ENCODE data around the gene SIRT7.

SIRT7 gene

DNA sequence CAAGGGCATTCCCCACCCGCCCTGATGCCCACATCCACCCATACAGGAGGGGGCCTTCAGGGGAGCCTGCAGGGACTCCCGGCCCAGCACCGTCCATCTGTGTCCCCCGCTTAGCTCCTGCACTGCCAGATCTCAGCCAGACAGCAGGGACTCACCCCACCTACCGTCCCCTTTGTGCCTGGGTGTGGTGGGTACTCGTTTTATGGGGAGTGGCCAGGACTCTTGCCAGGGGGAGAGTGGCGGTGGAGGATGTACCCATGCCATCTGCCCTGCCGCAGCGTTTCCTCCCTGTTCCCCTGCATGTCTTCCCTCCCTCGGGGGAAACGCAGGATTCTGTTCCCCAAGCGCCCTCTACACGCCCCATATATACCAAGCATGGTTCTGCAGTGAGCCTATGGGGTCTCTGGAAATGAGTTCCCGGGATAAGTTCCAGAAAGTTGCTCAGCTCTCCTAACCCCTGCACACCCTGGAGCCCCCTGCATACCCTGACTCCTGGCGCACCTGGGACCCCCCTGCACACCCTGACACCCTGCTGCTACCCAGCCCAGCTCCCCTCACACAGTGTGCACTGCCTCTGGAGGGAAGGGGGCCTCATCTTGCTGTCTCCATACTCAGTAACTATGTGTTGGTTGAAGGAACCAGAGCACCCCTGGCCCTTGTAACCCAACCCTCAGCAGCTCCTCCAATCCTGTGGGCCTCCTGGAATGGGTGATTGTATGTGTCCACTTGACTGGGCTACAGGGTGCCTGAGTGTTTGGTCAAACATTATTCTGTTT, 13.8 kb upstream of the SIRT7 start:
- DNase-seq: peak; percentile 88

DNA sequence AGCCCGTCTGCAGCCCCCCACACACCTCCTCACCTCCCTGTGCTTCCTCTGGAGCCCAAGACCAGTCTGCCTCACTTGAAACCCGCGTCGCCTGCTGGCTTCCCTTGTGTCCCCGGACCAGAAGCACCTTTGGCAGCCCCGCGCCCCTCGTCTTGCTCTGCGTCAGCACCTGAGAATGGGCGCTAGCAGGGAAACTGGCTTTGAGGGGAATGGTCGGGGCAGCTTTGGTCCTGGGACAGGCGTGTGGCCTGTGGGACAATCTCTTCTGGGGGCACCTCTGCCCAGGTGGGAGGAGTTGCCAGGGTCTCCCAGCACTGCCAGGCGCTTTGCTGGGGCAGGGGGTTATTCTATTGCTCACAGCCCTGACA, 13.2 kb upstream of the SIRT7 start:
- no peak for DNase-seq

DNA sequence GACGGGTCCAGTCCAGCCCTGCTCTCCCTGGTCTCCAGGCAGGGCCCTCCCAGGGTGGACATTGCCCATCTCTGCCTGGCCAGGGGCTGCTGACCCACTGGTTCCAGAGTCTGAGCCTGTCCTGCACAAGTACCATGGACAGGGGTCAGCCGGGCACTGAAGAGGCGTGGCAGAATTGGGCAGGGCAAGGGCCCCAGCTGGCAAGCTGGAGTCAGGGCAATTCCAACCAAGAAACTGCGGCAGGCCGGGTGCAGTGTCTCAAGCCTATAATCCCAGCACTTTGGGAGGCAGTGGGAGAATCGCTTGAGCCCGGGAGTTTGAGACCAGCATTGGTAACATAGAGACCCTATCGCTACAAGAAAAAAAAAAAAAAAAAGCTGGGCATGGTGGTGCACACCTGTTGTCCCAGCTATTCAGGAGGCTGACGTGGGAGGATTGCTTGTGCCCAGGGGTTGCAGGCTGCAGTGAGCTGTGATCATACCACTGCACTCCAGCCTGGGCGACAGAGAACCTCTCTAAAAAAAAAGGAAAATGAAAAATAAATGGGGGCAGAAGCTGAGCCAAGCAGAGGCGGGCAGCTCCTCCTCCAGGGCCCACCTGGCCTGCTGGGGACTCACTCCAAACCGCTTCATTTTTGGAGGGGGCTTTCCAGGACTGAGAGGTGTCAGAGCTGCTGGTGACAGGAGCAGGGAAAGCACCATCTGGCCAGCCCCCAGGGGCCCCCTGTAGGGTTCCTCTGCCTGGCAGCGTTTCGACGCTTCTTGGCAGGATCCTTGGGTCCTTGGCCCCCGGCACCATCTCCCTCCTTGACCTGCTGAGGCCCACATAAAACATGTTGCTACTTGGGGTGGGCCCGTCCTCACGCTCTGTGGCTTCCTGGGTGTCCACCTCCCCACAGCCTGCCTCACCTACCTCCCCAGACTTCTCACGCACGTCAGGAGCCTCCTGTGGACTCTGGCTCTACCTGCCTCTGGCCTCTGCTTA, 12.5 kb upstream of the SIRT7 start:
- no peak for DNase-seq

DNA sequence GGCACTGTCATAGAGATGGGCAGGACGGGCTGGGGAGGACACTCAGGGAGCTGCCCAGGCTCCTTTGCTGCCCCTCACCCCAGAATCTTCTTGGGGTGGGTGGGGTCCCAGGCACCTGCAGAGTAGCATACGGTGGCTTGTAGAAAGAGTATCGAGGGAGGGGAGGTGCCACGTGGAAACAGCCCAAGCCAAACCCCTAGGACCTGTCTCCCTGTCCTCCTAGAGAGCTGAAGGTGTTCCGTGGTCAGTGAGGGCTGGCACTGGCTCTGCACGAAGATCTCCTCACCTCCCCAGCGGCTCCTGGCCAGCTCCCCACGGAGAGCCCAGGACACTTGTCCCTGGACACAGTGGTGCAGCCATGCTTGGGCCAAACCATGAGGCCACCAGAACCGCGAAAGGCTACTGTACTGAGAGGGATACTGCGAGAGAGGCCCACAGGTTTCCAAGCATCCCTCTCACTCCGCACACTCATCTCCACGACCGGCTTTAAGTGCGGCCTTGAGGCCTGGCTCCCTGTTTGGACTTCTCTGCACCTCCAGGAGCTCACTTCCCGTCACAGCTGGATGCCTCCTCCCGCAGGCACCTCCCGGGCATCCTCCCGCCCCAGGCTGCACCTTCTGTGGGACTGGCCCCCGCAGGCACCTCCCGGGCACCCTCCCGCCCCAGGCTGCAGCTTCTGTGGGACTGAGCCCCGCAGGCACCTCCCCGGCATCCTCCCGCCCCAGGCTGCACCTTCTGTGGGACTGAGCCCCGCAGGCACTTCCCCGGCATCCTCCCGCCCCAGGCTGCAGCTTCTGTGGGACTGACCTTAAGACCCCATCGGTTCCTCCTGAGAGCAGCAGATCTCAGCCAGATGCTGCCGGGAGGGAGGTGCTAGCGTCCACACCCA, 11.5 kb upstream of the SIRT7 start:
- no peak for DNase-seq

DNA sequence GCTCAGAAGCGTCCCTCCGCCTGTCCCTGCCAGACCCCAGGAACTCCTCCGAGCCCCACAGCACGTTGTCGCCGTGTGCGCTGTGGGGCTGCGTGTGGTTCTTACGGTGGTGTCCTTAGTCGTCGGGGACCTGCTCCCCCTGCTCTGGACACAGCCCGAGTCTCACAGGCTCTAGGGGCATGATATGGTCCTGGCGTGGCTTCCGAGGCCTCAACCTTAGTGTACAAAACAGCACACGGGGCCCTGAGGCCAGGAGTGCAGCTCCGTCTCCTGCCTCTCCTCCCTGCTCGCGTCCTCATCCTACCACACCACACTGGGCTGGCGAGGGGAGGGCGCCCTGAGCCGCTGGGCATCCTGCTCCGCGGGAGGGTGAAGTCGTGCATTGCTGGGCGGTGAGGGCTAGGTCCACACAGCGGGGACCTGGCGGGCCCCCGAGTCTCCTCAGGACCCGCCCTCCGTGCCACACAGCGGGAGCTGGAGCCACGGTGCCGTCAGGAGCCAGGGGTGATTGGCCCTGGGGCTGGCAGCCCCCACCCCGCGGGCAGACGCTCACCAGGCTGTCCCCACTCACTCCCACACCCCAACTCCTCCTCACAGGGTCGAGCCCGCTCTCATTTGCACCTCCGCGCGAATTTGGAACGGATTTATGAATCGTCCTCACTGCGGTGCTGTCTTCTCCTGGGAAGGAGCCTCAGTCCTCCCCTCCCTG, 10.7 kb upstream of the SIRT7 start:
- peak; percentile 38 for DNase-seq

DNA sequence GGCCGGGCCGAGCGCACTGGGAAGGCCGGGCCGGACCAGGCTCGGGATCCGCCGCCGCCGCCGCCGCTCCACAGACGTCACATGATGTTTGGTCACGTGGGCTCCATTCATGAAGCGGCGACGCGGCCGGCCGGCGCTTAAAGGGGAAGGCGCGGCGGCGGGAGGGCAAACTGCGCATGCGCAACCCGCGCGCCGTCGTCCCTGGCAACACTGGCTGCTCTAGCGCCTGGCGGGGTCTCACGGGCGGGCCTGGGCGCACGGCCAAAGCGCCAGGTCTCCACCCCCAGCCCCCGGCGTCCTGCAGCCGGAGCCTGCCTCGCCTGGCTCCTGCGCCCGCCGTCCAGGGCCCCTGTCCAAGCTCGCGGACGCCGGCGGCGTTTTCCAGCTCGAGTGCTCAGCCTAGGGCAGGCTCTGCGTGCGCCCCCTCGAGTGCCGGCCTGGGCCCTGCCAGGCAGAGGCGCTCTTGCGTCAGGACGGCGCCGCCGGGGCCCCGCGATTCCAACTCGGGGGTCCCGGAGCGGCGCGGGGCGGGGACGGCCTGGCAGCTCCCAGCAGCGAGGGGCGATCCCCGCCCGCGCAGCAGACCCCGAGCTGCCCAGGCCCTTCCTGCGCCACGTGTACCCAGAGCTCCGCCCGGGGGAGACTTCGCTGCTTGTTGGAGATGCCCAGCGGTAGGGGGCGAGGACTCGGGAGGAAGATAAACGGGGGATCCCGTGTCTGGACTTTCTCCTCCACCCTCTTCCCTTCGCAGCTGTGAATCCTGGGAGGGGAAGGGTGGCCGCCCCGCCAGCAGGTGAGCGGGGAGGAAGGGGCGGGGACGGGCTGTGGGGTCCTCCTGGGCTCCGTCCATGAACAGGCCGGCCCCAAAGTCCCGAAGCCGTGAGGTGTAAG, 9.9 kb upstream of the SIRT7 start, which contains the start of gene MAFG:
MAFG (minus strand) TSS at position 83 of the 891 bp plus-strand sequence. CDS start 4,550 bp downstream, outside the sequence.
- peak; percentile 95 for DNase-seq

DNA sequence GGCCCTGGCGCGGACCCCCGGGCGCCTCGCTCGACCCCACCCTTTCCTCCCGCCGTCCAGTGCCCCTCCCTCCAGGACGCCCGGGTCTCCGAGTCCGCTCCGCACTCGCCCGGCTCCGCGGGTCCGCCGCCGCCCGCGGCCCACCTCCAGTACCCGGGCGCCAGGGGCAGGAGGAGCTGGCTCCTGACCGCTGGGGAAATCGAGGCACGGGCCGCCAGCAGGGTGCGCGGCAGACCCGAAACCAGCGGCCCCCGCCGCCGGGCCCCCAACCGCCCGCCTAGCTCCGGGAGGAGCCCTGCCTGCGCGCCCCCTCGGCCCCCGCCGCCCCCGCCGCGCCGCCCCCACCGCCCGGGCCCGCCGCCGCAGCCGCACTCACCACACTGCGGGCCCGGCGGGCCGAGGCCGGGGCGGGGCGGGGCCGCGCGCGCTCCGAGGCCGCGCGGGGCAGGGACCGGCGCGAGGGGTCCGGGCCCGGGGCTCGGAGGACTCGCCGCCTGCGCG, 9.2 kb upstream of the SIRT7 start:
- no peak for DNase-seq

DNA sequence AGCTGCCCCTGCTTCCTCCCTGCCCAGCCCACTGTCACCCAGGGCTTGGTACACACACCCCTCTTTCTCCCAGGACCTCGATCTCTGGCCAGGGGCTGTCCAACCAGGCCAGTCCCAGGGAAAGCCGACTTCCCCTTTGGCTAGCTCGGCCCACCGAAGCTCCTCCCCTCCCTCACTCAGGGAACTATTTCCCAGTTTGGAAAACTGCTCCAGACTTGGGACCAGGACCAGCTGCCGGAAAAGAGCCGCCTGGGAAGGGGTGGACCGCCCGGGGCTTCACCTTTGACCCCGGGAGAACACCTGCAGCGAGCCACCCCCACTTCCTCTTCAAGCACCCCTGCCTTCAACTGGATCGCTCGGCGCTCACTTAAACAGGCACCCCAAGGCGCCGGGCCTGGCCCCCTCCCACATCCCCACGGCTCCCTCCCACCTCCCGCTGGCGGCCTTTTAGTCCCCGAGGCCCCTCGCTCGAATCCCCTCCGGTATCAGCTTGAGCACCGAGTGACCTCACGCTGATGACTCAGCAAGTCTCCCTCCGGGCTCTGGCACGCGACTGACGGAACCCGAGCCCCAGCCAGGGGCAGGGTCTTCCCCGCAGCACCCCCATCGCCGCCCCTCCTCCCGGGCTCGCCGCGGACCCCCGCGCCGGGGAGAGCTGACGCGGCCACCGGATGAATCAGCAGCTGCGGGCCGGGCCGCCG, 8.6 kb upstream of the SIRT7 start:
- DNase-seq: peak; percentile 72

DNA sequence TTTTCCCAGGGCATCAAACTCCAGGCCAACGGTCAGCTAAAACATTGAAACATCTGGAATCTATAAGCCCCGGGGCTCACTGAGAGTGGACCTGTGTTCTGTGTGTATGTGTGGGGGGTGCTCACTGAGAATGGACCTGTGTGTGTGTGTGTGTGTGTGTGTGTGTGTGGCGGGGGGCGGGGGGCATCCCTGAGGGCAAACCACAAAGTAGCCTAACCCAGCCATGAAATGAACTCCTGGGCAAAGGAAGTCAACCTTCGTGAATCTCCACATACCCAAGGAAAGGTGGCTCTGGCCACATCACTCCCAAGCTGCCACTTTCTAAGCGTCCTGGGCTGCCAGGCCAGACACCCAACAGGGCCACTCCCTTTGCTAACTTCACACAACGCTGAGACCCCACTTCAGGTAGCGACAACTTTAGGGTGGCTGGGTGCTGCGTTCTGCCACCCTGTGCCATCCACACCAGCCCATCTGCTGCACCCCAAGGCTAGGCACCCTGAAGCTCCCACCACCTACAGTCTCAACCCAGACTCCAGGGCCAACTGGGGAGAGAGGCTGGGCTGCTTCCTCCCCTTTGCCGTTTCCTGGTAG, 8.0 kb upstream of the SIRT7 start:
- no peak for DNase-seq

DNA sequence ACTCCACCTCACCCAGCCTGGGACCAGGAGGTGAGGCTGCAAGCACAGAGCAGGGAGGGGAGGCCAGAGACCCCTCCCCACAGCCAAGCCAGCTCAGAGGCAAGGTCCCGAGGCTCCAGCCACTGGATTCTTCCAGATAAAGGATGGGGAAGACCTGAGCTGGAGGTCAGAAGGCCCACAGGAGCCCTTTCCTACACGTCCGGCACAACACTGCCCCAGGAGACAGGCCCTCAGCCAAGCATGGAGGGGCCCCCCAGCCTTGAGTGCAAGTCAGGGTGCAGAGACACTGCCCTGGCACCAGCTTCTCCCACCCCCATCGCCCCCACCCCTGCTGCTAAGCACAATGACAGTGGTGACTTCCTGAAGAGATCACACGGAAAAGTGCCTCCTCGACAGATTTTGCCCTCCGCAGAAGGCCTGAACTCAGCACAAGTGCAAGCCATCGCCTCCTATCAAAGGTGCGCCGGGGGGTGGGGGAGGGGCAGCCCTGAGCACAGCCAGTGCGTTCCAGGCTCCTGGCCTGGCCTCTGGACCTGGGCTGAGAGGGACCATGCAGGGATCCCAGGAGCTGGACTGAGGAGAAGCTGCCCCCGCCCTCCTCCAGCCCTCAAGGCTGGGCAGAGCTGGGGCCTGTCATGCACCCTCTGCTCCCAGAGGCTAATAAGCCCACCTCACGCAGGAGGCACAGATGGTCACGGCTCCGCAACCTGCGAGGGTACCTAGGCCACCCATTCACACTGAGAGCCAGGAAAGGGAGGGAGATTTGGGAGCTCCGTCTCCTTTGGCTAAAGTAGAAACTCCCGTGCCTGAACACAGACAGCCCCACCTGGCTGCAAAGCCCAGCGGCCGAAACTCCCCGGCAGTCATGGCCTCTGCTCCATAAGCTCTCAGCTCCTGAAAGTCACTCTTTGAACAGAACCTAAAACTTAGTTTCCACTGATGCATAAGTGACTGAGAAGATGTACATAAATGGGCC, 6.9 kb upstream of the SIRT7 start:
- DNase-seq: no peak

DNA sequence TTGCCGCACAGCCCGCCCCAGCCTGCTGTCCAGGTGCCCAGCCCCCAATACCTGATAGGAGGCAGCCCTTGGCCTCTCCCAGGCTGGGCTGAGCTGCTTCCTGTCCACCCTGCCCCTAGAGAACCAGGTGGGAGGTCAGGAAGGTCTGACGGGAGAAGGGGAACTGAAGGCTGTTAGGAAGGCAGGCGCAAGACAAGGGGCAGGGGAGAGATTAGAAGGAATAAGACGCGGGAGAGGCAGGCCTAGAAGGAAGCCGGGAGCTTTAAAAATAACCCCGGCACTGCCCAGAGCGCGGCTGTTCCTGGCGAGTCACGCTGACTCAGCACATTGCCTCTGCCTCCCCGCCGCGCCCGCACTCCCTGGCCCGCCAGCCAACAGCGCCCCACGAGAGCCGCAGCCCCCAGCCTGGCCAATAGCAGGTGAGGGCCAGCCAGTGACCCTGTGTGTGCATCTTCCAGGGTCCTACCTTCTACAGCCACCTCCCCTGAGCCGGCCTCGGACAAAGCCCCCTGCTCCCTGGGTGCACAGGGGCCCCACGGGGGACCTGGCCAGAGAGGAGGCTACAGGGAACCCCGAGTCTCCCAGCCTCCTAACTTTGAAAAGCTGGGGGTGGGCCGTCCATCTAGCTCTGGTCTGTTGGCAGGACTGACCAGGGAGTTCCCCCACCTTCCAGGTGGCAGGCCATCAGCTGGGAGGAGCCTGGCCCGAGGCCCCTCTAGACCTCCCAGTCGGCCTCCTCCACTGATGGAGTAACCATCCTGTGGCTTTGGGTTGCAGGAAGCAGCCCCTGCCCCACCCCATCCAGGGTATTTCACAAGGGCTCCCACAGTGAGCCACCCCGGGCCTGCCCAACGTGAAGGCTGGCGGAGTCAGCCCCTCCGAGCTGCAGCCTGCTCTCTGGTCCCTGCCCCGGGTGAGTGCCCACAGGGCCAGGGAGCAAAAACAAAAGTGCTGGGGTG, 5.6 kb upstream of the SIRT7 start:
- peak; percentile 91 for DNase-seq

DNA sequence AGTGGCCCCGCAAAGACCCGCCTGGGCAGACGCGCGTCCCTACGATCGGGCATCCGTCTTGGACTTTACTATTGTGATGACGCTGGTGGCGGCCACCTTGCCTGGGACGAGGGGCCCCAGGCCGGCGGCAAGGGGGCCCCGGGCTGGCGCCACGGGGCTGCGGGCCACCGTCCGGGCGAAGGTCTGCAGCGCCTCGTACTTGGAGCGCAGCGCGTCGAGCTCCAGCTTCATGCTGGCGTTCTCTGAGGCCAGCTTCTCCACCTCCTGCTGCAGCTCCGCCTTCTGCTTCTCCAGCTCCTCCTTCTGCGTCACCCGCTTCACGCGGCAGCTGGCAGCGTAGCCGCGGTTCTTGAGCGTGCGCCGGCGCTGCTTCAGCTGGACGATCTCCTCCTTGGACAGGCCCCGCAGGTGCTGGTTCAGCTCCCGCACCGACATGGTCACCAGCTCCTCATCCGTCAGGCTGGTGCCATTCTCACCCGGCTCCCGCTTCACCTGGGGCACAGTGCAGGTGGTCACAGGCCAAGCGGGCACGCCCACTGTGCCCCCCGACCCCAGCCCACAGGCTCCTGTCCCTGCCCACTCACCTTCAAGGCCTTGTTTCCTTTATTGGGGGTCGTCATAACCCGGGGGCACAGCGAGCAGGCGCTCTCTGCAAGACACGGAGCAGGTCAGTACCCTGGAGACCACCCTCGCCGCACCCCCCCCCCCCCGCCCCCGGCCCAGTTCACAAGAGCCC, 4.8 kb upstream of the SIRT7 start:
- DNase-seq: no peak

DNA sequence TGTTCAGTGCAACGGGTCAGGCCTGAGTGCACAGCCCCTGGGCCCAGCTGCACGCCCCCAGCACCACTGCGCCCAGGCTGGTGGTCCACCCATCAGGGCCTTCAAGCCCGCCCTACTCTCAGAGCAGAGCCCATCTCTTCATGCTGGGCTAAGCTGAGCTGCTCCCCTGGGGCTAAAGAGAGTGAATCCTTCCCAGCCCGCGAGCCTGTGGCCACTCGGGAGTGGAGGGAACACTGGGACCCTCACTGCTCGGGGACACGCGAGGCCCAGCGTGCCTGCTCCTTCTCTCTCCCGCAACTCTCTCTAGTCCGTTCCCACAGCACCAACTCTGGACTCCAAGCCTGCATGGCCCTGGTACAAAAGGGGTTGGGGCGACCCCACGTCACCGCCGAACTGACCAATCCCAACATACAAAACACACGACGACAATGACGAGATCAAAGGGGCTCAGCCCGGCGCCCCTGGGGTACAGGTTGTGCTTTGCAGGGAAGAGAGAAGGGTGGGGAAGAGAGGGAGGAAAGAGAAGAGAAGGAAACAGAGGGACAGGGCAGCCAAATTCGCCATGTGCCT, 4.1 kb upstream of the SIRT7 start:
- DNase-seq: no peak

DNA sequence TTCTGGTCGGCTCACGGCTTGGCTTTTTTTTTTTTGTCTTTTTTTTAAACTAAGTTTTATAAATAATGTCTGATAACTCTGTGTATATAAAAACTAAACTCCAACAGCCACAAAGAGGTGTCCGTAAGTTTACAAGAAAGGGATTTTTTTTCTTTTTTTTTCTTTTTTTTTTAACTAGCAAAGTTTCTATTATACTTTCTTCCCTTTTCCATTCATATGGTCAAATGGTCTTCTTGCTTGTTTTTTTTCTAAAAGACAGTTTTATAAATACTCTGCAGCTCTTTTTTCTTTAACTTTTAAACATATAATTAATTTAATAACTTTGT, 3.5 kb upstream of the SIRT7 start:
- DNase-seq: no peak

DNA sequence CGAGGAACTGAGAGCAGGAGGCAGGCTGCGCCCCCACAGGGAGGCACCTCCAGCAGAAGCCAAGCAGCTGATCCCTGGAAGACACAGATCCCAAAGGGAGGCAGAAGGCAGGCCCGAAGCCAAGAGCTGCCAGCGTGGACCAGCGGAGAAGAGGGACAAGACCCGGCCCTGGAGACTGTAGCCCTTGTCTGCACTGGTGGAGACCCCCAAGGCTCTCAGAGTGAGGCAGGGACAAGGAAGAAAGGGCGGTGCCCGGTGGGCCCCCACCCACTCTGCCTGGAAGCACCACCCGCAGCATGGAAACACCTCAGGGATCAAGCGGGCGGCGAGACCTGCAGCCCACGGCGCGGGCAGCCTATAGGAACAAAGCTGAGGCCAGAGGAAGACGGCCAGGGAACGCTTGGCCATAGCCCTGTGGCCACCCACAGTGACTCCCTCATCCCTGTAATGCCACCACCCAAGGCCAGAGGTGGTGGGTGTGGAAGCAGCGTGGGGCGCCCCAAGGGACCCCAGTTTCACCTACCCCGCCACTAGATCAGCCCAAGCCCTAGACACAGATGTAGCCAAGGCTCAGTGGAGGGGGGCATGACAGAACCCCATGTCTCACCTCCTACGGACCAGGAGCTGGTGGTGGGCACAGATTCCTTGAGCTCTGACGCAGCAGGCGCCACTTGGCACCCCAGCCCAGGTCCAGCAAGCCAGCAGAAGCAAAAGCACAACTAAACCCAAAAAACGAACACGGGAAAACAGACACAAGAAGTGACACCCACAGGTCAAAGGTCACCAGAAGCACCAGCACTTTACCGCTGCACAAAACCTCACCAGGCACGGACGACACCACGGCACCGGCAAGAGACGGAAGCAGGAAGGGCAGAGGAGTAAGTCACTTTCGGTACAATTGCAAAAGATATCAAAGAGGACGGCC, 2.9 kb upstream of the SIRT7 start:
- DNase-seq: no peak

All from hematopoietic multipotent progenitor cell treated with erythropoietin and hydrocortisone succinate and interleukin-3 and kit ligand, for 8 days (in vitro differentiated cells).